NCI-H2196 treated with DMSO at 0.1 percent for 48 hours (cell line): Measurements from ENCODE around the gene NAT16.

Experiments
- DNase-seq: peaks from one replicate; lab custom pipeline; 2025; ENCODE audit not compliant: unreplicated experiment; lab: John Stamatoyannopoulos, UW

NAT16 gene

DNA sequence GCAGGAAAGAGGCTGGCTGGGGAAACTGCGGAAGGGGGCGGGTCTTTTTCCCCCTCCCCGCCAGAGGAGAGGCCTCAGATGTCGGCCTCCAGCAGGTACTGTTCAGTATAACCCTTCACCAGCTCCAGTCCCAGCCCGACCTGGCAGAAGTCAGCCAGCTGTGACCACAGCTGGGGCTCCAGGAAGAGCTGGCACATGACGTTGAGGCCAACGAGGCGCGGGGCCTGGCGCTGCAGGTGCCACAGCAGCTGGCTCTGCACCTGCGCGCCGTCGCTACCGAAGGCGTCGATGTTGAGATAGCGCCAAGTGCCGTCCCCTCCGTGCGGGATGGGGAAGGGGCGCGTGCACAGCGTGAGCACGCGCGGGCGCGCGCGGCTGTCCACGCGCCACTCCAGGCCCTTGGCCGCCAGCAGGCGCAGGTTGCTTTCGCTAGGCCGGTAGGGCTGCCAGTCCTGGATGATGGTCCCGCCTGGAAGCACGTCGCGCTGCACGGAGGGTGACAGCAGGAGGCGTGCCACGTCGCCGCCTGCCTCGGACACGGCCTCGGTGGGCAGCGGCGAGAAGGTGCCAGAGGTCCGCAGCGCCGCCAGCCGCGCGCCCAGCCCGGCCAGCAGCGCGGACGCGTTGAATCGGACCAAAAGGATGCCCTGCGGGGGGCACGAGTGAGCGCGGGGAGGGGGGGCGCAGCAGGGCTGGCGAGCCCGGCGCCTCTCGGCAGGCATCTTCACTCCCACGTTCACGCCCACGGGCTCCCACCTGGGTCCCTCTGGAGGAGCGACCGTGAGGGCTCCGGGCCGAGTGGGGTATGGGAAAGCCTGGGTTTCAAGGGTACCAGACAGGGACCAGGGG lies 7.9 kb downstream of the NAT16 start:
- DNase-seq: peak; percentile 72

DNA sequence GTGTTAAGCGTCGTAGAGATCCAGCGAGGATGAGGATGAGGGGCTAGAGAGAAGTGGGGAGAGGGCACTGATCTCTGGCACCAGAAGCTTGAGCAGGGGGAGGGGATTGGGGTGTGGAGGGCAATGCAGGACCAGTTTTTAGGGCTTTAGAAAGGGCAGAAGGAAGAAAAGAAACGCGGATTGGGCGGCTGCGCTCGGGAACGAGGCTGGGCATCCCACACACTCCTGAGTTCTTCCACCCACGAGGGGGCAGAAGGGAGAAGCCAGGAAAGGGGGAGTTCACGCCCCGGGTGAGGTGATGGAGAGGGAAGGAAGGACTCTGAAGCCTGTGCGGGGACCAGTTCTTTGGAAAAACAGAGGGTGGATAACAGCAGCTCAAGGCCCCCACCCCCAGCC lies 8.7 kb downstream of the NAT16 start:
- DNase-seq: no peak

DNA sequence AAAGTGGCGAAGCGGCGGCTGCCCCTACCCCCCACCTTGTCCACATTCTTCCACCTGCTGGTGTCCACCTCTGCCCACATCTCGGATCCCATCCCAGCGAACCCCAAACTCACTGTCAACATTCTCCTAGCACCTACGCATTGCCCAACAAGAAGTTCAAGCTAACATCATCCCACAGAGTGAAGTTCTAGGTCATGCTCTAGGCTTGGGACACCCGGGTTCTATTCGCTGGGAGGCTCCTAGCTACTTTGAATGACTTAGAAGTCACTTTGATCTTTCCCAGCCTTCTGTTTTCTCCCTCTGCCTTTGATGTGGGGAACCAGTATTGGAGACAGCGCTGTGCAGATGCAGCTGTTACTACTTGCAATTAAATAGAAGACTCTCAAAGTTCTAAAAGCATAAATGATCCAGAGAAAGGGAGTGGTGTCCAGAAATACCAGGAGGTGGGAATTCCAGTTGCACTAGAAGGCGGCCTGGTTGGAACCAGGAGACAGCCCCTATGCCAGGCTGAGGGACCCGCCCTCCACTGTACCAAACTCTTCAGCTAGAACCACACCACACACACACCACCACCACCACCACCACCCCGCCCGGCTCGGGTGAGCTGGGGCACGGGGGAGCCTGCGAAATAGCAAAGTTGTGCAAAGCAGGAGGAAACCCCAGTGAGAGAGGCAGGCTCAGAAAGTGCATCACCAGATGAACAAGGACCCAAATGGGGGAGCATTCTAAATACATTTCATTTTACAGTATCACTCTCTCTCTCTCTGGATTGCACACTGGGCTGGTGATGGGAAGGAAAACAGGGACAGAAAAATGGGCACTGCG lies 9.3 kb downstream of the NAT16 start:
- DNase-seq: no peak

DNA sequence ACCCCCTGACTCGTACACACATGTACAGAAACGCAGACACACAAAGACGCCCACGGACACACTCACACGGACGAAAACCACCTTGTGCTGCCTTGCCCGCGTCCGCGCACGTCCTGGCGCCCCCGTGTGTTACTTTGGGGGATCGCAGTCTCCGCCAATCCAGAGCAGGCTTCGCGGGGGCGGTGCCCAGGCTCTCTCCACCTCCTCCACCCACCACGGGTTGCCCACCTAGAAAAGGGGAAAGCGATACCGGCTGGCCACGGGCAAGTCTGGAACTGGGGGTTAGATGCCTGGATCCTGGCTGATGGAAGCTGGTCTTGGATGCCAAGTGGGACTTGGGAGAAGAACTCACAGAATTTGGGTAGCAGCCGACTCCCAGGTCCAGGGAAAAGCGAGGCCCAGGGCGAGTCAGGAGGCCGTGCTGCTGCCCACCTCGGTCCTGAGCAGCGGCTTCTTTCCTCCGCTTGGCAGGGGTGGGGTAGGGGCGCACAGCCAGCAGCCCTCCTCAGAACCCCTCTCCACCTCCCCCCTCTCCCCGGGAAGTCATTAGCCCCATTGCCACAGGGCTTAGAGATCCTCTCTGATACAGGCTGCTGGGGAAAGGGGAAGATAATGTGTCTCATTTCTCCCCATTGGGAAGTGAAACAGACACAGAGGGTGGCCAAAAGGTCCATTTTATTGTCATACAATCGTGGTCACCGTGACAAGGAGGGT lies 10.1 kb downstream of the NAT16 start:
- no peak for DNase-seq

DNA sequence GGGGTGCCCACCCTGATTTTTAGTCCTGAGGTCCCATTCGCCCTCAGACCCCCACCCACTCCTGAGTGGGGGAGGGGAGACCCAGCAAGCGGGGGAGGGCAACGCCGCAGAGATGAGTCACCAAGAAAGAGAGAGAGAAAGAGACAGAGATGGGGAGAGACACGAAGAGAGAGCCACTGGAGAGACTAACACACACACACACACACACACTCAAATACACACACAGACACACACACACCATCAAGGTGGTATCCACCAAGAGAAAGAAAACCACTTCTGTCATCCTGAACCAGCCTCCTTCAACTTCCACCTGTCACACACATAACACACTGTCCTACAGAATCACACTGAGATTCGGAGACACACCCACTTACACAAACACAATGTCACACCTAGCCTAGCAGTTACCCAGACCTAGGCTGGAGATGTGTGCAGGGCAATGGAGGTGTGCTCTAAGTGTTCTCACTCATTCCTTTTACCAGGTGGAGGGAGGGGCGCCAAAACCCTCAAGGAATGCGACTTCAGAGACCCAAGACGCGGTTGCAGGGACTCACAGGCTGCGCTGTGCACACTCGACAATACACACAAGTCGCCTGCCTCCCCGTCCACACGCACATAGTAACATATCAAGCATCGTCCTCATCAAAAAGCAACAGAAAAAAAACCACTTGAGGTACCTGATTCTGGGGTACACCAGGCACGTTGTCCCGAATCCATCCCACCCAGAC lies 10.8 kb downstream of the NAT16 start:
- DNase-seq: no peak

DNA sequence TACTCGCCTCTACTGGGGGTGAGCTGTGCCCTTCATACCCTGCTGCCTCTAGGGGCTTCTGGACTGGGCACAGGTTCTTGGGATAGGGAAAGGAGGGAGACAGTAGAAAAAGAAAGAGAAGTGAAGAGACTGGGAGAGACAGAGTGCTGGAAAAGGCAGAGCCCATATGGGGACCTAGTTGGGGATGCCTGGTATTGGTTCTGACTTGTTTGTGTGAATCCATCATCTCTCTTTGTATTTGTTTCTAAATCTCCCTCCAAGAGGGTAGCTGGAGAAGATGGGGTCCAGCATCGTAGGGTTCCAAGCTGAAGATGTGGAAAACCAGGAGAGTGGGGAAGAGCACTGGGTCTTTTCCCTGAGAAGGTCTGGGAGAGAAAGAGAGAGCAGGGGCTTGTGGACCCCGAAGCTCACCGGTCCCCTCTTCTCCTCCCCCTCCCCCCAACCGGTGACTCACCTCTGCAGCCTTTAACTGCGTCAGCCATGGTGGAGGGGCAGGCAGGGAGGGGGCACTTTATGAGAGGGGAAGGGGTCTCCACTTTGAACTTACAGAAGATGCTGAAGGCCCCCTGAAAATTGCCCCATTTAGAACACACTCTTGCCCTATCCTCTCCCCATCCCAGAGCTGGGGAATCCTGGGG lies 11.6 kb downstream of the NAT16 start:
- no peak for DNase-seq

DNA sequence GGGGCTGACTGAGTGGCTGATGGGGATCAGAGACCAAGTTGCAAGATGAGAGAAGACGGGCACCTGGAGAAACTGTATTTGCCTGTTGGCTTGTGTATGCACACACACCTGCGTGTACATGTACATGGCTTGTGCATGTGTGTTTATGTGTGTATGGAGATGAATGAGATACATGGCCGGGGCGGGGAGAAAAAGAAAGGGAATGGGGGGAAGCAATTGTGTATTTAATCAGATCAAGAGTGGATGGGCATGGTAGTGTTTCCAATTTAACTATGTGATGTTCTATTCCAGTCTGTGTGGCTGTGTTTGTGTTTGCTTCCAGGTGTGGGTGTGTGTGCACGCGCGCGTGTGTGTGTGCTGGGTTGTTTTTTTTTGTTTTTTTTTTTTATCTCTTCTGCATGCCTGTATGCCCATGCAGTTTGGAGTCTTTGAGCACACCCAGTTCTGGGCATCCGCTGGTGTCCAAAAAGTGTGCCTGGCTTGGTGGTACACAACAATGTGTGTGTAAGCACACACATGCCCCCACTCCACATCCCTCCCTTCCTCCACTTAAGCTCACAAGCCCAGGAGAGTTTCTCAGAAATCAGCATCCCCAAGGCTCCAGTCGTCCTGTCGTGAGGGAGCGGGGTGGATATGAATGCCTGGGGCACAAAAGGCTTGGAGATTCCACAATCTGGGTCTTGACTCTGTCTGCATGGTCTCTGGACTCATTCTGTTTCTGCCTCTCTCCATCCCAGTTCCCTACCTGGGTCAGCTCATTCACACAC lies 12.3 kb downstream of the NAT16 start:
- no peak for DNase-seq

DNA sequence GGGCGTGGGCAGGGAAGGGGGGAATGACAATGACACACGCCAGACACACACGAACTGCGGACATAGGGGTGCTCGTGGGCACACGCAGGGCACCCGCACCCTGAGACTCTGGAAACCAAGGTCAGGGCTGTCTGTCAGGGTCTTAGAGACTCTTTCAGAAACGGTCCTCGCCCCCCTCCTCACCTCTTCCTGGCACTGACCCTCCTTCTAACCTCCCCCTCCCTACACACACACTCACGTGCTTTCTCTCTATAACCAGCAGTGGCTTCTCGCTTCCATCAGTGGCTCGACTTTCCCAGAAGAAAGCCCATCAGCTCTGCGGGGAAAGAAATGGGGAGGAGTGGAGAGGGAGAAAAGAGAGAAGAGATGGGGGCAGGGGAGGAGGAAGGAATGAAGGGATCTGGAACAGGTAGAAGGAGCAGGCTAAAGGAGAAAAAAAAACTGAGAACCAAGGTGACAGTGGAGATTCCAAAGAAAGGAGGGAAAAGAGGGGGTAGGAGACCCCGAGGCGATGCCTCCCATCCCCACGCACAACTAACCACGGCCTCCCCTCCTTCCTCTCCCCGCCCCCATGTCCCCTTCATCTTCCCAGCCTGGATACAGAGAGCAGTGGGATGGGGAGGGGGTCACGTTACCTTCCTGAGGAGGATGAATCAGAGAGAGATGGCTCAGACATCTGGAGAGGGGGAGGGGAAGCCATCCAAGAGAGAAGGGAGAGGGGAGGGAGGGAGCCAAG lies 13.0 kb downstream of the NAT16 start:
- no peak for DNase-seq

DNA sequence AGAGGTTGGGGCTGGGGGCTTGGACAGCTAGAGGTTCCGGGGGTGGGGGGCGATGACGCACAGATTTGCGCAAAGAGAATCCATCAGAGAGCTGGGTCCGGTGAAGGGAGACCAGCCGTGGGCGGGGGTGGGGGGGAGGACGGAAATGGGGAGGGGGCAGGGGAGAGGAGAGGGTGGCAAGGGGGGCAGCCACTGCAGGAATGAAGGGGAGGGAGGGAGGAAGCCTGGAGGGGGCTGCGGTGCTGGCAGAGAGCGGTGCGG lies 13.5 kb downstream of the NAT16 start:
- DNase-seq: no peak

DNA sequence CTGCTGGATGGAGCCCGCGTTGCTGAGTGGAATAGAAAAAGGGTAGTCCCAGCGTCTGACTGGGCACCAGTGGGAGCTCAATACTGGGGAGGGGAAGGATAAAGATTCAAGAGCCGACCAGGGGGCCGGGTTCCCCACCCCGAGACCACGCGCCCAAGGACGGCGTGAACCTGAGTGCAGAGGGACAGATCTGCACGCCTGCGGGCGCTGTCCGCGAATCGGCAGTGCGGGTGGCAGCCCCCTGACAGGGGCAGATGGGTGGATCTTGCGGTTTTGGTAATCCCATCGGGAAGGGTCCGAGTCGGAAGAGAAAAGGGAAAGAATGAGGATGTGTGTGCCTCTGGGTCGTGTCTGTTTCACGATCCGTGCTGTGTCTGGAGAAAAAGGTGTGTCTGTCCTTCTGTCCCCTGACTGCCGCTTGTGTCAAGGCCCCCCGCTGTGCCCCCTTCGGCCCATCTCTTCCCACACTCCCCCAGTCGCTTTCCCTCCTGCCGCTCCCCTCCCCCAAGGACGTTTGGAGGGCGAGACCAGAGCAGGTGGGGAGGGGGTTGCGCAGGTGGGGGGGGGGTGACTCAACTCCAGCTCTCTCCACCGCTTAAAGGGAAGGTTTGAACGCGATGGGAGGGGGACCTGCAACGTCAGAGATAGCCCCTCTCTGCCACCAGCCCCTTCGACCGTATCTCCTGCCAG lies 14.0 kb downstream of the NAT16 start:
- no peak for DNase-seq

DNA sequence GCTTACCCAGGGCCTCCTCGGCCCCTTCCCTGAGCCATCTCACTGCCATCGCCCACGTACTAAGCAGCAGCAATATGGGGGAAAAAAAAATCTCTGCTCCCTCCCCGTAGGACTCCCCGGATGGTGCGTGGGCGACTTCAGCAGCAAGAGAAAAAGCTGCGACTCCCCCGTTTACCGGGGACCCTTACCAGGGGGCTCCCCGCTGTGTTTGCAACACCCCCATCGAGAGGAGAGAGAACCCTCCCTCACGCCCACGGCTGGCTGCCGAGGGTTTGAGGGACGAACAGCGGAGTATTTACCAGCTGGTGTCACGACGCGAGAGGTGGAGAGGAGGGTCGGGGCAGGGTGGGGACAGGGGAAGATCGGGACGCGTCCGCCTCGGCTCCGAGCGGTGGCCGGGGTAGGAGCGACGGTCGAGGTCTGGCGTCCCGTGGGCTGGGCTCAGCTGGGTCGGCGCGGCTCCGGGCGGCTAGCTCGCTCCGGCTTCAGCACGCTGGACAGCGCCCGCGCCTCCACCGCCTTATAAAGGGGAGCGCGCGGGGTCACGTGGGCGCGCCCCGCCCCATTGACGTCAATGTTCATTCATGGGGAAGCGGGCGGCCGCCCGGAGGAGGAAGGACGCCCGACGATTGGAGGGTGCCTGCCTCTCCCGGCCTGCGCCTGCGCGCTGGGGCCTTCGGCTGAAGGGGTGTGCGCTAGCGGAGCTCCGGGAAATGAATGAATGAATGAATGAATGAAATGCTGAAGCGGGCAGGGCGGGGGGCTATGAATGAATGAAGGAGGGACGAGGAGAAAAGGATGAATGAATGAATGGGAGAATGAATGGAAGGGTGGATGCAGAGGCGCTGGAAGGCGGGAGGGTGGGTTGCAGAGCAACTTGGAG lies 14.8 kb downstream of the NAT16 start, which contains the start of gene VGF:
VGF (minus strand) TSS at position 495 of the 883 bp plus-strand sequence. CDS start 726 bp downstream, outside the sequence.
- DNase-seq: peak; percentile 89

DNA sequence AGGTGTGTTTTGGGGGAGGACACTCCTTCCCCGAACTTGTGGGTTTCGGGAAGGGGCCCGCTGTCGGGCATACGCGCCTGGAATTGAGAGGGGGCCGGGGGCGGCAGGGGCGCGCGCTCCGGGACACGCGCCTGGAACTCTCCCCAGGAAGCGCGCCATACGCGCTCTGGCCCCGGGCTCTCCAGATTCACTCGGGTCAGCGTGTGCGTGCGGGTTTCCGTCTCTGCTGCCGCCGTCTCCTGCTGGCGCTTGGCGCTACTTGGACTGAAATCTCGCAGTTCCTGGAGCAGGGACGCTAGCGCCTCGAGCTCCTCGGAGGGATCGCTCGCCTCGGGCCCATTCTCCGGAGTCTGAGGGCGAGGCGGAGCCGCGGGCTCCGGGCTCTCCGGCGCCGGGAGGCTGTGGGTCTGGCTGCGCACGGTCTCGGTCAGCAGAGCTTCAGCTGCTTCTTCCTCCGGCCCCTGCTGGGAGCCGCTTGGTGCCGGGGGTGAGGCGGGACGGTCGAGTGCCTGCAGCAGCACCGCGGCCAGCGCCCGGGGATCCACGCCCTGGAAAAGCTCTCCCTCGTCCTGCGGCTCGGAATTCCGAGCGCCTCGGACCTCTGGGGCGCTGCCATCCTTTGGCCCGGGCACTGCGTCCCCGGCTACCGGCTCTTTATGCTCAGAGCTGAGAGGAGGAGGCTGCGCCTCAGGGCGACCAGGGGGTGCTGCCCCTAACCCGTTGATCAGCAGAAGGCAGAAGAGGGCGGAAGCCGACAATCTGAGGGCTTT lies 15.8 kb downstream of the NAT16 start:
- DNase-seq: no peak

DNA sequence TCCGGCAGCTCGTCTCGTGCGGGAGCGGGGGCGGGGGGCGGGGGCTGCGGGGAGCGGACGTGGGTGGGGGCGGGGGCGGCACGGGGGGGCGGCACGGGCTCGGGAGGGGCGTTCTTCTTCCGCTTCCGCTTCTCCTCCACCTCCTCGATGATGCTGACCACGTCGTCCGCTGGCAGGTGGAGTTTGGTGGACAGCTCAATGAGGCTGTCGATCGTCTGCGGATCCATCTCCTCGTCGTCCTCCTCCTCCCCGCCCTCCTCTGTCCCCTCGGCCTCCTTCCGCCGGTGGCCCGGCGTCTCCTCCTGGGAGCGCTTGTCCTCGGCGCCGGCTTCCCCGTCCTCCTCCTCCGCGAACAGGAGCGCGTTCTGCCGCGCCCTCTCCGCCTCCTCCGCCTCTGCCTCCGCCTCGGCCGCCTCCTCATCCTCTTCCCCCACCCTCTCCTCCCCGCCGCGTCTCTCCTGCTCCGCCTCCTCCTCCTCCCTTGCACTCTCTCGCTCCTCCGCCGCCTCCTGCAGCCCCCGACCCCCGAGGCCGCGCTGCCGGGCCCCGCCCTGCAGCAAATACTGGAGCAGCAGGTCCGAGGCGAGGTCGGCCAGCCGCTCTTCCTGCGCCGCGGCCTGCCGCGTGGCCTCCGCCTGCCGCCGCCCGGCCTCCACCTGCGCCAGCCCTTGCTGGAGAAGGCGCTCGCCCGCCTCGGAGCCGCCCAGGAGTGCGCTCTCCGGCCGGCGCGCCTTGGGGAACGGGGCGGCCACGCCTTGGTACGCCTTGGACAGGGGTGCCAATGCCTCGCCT lies 16.6 kb downstream of the NAT16 start:
- DNase-seq: peak; percentile 80

DNA sequence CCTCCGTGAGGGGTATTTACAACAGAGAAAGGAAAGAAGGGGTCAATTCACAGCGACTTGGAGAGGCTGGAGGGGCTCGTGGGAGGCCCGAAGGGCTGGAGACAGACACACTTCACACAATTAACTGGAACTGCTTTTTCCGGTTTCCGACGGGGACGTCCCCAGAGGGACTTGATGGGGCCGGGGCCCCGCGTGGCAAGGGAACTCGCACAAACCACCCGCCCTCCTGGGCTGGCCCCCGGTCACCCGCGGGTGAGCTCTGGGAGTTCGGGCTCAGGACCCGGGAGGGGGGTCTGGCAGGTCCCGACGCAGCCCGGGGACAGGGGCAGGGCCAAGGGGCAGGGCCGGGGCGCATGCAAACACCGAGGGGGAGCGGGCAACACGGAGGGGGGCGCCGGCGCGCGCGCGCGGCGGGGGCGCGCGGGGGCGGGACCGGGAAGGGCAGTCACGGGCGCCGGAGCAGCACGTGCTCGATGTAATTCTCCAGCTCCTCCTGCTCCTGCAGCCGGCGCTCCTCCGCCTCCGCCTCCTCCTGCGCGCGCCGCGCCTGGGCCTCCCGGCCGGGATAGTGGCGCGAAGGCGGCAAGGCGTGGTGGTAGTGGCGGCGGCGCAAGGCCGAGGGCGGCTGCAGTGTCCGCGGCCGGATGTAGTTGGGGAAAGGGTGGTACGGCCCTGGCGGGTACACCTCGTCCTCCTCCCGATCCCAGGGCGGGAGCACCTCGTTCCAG lies 17.4 kb downstream of the NAT16 start:
- DNase-seq: peak; percentile 75

DNA sequence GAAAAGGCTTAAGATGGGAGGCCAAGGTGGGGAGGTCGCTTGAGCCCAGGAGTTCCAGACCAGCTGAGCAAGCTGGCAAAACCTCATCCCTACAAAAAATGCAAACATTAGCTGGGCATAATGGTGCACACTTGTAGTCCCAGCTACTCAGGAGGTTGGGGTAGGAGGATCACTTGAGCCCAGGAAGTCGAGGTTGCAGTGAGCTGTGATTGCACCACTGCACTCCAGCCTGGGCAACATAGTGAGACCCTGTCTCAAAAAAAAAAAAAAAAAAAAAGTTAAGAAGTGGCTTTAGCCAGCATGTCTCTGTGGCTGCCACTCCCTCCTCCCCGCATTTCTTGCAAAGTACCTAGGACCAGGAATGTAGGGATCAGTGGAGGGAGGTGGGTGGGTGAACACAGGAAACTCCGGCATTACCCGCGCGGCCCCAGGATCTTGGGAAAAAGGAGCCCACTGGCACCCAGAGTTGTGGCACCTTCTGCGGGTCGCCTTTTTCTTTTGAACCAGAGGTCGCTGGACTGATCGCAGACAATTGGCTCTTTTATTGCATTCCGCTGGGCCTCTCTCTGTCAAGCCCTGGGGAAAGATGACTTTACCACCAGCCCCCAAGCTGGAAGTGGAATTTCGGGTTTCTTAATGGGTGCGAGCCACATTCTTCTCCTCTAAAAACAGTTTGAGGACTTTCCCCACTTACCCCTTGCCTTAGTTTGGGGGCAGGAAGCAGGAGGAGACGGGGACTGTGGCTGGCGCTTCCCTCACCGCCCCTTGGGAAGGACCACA lies 18.2 kb downstream of the NAT16 start:
- DNase-seq: no peak
